ENCODE measurements around the gene TMEM158. TPM values are rescaled to one million over a fixed set of nuclear protein-coding genes. Genes with fewer than 3 reads are reported as not detected.

The TMEM158 gene
- 6.1 to 11.5 TPM (median 11.2 TPM) in 5 replicates for total RNA-seq (2022; extraction: Qiagen RNA extraction)

DNA sequence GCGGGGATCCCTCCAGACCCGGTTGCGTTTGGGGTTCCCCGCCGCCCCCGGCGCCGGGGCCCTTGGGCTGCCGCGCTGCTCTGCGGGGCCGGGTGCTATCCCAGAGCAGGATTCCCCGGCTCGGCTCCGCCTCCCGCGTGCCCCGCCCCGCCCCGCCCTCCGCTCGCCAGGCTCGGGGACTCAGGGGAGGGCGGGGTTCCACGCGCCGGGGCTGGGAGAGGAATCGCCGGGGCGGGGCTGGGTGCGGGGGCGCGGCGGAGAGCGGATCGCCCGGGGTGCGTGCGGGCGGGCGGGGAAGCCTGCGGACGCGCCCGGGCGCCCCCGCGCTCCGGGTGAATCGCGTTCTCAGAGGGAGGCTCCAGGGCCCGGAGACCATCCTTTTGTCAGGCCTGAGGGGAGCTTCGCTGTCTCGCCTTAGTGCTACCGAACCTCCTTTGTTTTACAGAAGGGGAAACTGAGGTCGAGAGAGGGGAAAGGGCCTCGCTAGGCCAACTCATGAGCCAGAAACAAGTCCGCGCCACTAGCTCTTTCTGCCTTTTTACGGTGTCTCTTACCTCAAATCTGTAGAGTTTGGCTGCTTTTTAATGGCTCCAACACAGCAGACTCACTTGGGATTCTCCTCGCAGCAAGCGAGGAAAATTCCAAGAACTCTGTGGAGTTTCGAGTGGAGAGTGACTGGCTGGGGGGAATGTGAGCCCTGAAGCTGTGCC lies at the start of gene TMEM158:
Gene TMEM158 (minus strand): TSS at position 82 of the 710 bp plus-strand sequence. CDS start 260 bp downstream, outside the sequence.

Other genes starting within 250 kb of the TMEM158 start
- 0.13 to 0.31 TPM (median 0.20 TPM) in 4 of 5 replicates, not detected in the other for gene CLEC3B, start 200.0 kb downstream of the TMEM158 start, total RNA-seq (2022; extraction: Qiagen RNA extraction)
- gene CDCP1, start 79.9 kb downstream of the TMEM158 start, total RNA-seq (2022; extraction: Qiagen RNA extraction): 7.4 to 10.0 TPM (median 7.8 TPM) in 5 replicates
- 8.3 to 12.2 TPM (median 9.7 TPM) in 5 replicates for gene LARS2, start 162.3 kb upstream of the TMEM158 start, total RNA-seq (2022; extraction: Qiagen RNA extraction)

All from A549 treated with Hydrocortisone at 1 μM for 4 hours (cell line).